HG03280 (cell line): ENCODE results near the gene BLTP3A.
"Not testable (repeated sequence)": the region's sequence is repeated elsewhere in the genome, so short reads cannot be mapped to it uniquely, and the experiment has no call there.

Experiments used
- ATAC-seq: cut with Tn5 transposase; IDR thresholded peaks from one replicate; pipeline ENCODE4 v1.9.1; 2021; ENCODE audit warnings: mild to moderate bottlenecking, moderate library complexity; ENCODE audit not compliant: unreplicated experiment

The BLTP3A gene

DNA sequence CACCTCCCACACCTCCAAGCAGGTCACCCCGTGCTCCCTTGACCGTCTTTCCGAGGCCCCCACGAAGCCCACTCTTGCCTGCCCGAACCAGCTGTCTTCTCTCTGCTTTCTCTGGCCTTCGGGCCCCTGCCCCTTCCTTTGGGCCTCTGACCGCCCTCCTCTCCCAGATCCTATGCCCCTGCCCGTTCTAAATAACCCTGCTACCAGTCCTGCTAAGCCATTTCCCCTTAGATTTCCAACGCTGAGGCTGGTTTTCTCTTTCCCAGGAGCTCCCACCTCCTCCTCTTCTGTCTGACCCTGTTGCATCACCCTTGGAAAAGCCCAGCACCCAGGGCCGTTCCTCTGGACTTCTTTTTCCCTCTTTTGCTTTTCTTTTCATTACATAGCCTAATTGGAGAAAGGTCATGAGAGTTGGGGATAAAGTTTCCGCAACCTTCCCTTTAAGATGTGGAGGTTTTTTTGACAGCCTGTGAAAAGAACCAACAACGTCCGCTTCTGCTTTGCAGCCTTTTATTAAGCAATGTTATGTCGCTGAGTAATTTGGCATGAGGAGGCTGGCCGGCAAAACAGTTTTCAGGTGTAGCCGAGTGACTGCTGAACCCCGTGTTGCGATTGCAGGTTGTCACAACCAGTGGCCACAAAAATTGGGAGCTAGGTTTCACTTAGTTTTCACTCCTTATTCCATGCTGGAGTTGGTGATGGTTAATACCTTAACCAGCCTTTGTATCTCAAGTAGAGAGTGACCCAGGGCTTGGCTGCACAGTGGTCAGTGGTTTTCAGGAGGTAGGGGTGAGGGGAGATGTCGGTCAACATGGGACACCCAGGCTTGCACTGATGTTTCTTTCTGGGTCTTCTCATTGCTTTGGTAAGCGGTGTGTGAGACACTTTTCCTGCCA is 970 bp downstream of the BLTP3A start:
- ATAC-seq = no peak

DNA sequence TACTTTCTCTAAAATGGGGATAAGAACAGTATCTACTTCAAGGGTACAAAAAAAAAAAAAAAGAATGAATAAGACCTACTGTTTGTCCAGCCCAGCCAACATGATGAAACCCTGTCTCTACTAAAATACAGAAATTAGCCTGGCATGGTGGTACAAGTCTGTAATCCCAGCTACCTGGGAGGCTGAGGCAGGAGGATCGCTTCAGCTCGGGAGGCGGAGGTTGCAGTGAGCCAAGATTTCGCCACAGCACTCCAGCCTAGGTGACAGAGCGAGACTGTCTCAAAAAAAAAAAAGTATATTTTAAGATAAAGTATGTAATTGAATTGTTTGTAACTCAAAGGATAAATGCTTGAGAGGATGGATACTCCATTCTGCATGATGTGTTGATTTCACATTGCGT is 2.0 kb downstream of the BLTP3A start:
- no peak for ATAC-seq

DNA sequence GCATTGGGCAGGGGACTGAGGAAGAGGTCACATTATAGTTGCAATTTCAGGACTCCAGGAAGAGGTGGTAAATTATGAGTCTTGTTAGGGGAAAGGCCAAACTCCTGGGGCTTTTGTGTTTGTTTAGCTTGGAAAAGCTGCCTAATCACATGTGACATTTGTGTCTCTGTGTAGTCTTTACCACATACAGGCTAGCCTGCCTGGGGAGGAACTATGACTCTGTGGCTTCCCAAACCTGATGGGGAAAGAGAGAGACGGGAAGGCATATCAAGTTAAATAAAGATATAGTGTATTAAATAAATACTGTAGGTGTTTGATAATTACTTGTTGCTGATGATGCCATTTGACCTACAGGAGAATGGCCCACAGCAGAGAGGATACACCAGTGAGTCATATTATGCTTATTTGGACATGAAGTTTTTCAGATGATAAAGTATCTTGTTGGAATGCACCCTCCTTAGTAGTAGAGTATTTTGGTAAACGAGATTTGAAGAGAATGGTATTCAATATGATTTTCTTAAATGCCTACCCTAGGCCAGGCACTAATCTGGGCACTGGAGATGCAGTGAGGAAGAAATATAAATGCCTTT is 4.0 kb downstream of the BLTP3A start:
- no peak for ATAC-seq

DNA sequence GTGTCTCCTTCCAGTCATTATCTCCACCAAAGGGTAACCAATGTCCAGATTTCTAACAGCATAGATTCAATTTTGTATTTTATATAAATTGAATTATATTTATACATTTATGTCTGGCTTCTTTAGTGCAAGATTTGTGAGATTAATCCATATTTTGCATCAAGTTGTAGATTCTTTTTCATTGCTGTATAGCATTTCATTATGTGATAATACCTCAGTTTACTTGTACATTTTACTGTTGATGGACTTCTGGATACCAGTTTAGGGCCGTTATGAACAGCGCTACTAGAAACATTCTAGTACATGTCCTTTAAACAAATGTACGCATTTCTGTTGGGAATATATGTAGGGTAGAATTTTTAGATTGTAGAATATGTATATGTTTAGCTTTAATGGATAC is 6.2 kb downstream of the BLTP3A start:
- no peak for ATAC-seq

DNA sequence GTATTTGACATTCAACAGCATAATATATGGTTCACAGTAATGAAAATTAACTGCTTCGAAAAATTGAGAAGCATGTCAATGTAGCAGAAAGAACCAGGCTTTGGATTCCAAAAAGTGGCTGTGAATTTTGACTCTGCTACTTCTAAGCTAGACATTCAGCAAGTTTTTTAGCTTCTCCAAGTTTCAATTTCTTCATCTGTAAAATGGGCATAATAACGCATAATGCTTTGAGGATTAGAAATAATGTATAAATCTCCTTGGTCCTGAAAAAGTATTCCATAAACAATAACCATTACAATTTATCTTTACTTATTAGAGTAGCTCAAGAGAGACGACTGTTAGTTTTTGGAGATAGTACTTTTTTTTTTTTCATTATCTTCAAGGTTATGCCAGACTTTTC is 7.7 kb downstream of the BLTP3A start:
- no peak for ATAC-seq

DNA sequence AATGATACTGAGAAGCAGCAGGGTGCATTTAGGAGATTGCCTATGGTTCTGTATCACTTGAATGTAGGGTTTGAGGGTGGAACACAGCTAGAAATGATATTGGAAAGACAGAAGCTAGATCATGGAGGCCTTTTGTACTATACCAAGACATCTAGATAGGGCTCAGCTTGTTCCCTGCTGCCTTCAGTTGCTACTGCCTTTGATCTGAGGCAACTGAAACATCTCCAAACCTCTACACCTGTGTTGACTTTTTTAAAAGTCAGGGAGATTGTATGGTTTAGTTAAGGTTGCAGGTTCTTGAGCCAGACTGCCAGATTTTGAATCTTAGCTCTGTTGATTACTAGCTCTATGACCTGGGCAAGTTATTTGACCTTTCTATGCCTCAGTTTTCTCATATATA is 12.7 kb downstream of the BLTP3A start:
- ATAC-seq = no peak

DNA sequence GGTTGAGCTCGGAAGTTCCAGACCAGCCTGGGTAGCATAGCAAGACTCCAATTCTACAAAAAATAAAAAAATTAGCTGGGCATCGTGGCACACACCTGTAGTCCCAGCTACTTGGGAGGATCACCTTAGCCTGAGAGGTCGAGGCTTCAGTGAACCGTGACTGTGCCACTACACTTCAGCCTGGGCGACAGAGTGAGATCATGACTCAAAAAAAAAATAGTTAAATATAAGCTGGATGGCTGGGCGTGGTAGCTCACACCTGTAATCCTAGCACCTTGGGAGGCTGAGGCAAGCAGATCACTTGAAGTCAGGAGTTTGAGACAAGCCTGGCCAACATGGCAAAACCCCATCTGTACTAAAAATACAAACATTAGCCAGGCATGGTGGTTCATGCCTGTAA is 13.2 kb downstream of the BLTP3A start:
- not testable (repeated sequence) for ATAC-seq

DNA sequence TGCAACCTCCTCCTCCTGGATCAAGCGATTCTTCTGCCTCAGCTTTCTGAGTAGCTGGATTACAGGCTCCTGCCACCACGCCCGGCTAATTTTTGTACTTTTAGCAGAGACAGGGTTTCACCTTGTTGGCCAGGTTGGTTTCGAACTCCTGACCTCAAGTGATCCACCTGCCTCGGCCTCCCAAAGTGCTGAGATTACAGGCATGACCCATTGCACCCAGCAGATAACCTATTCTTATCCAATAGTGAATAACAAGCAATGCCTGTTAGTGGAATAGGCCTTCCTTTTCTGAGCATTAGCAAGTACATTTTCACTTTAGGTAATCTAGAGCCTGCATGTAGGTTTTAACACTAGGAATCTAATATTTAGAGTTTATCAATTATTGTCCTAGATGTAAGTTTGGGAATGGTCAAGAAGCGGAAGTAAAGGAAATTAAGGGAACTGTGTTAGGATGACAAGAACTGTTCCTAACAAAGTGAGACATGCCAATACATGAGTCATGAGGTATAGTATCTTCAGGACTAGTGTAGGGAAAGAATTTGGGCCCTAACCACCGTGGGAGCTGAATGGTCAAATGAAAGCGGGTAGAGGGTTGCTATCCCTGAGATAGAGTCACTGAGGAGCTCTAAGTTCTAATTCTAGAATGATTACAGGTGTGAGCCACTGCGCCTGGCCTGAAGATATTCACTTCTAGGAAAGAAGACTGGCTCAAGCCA is 15.0 kb downstream of the BLTP3A start:
- ATAC-seq = no peak

DNA sequence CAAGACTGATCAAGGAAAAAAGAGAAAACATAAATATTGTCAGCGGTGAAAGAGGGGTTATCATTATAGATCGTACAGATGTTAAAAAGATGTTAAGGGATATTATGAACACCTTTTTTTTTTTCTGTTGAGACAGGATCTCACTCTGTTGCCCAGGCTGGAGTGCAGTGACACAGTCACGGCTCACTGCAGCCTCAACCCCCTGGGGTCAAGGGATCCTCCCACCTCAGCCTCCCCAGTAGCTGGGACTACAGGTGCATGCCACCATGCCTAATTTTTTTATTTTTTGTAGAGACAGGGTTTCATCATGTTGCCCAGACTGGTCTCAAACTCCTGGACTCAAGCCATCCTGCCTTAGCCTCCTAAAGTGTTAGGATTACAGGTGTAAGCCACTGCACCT is 16.6 kb downstream of the BLTP3A start:
- ATAC-seq = not testable (repeated sequence)

DNA sequence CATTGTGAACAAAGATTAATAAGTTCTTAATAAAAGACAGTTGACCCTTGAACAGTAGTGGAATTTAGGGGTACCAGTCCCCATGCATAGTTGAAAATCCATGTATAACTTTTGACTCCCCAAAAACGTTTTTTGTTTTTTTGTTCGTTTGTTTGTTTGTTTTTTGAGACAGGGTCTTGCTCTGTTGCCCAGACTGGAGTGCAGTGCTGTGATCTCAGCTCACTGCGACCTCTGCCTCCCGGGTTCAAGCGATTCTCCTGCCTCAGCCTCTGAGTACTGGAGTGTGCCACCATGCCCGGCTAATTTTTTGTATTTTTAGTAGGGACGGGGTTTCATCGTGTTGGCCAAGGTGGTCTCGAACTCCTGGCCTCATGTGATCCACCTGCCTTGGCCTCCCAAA is 17.5 kb downstream of the BLTP3A start:
- ATAC-seq = not testable (repeated sequence)

DNA sequence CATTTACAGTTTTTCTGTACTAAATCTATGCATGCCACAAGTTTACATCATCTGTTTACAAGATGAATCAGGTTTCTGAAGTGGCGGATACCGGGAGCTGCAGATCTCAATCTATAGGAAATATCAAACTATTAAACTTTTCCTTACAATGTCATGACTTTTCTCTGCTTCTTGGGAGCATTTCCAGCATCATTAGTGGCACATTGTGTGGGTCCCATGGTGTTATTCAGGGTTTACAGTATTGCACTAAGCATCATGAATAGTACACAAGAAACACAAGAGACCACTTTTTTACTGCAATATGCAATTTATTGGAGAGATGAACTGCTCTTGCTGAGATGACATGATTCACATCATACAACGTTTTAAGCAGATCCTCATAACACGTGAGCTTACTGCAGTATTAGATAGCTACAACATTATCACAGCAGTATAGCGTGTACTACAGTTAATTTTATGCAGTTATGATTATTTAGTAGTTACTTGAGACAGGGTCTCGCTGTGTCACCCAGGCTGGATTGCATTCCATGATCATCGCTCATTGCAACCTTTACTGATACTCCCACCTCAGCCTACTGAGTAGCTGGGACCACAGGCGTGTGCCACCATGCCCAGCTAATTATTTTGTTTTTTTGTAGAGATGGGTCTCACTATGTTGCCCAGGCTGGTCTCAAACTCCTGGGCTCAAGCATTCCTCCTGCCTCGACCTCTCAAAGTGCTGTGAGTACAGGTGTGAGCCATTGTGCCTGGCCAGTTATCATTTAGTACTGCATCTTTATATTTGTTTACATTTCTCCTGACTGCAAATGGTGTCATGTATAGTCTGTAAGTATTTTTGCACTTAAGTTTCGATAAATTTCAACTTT is 18.4 kb downstream of the BLTP3A start:
- no peak for ATAC-seq

DNA sequence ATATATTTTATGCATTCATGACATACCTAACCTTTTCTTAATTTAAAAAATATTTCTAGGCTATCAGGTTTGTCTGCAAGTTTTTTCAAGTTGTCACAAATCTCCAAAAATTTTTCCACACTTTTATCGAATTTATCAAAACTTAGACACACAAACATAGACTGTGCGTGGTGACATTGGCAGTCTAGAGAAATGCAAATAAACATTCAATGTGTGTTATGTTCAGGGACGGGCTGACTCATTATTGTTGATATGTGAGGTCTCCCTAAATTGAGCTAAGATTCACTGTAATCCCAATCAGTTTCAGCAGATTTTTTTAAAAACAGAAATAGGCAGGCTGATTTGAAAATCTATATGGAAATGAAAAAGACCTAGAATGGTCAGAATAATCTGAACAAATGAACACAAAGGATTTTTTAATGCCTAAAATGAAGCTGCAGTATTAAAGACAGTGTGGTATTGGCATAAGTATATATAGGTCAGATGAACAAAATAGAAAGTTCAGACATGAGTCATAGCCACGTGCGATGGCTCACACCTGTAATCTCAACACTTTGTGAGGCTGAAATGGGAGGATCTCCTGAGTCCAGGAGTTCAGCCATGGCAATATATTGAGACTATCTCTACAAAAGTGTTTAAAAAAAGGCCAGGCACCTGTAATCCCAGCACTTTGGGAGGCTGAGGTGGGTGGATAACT is 19.2 kb downstream of the BLTP3A start:
- ATAC-seq = peak; percentile 91

DNA sequence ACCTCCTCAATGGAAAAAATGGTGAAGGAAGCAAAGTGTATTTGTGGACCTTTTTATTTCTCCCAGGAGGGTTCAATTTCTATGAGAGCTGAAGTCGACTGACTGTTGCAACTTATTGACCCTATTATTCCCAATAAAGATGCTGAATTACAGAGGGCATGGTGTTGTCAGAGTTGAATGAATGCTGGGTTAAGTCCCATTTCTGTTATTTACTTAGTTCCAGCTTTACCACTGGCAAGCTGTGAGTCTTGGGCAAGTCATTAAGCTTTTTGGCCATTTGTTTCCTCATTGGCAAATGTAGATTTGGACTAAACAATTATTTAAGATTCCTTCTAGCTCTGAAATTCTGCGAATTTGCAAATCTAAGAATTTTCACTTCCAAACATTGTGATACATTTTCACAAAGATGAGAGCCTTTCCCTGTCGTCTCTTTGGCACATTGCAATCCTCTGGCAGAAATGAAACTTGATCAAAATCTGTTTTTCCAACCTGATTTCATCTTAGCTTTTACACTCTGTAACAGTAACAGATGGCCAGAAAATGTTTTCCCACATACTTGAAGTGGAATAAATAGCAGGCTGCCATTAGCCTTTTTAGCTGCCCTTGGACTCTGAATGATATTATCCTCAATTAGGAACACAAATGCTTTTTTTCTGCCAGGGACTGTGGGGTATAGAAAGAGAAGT is 21.3 kb downstream of the BLTP3A start:
- no peak for ATAC-seq

DNA sequence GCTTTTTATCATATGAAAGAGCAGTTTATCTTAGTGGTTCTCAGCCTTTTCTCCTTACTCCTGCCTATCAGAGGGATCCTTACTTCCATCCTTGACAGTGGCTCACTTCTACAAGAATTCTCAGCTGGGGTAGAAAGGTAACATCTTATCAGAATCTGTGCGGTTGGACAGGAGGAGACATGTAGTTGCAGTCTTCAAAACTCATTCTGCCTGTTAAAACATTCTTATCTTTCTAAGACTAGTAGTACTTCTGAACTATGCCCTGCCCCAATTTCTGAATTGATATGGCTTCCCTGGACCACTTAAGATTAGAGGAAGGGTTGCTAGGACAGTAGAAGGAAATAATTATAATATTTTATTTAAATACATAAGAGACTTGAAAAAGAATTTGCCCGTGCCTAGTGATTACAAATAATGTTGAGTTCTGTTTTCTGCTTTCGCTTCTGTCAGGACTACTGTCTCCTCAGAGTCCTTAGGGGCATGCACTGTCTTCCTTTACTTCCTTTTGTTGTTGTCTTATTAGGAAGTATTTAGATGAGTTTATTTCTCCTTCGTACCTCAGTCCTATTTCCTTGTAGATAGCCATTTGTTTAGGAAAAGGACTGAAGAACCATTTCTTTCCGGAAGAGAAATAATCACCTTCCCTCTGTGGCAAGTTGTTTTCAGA is 24.9 kb downstream of the BLTP3A start:
- no peak for ATAC-seq

DNA sequence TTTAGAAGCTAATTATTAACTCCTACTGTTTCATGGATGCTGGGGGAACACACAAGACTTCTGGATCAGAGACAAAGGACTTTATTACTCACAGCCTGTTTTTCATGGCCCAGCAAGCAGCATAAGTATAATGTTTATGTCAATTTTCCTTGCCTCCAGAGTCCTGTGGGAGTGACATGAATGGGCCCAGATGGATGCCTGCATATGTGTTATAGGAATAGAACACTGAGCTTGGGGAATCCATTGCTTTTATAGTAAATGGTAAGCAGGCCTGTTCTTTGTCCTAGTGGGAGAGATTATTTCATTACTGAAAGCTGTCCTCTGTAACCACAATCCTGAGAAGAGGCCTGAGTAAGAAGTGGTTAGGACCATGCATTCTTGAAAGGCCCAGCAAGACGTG is 25.6 kb downstream of the BLTP3A start:
- ATAC-seq = no peak

DNA sequence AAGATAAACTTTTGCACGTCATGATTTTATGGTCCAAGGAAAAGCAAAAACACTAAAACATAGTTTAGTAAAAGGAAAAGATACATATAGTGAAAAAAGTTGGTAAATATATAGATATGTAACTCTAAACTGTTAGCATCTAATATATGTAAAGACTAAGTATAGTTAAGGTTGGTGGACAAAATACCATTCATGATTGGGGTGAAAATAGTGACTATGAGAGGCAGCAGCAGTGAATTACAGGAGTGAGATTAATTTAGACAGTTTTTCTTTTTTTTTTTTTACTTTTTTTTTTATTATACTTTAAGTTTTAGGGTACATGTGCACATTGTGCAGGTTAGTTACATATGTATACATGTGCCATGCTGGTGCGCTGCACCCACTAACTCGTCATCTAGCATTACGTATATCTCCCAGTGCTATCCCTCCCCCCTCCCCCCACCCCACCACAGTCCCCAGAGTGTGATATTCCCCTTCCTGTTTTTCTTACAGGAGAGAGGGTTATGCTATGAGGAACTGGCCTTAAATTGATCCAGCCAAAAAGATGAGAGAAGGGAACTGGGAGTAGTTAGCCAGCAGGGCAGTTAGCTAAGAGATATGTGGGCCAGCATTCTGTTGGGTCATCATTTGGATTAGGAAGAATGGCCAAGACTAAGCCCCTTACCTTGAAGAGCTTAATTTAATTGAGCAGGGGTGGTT is 27.1 kb downstream of the BLTP3A start:
- ATAC-seq = not testable (repeated sequence)

DNA sequence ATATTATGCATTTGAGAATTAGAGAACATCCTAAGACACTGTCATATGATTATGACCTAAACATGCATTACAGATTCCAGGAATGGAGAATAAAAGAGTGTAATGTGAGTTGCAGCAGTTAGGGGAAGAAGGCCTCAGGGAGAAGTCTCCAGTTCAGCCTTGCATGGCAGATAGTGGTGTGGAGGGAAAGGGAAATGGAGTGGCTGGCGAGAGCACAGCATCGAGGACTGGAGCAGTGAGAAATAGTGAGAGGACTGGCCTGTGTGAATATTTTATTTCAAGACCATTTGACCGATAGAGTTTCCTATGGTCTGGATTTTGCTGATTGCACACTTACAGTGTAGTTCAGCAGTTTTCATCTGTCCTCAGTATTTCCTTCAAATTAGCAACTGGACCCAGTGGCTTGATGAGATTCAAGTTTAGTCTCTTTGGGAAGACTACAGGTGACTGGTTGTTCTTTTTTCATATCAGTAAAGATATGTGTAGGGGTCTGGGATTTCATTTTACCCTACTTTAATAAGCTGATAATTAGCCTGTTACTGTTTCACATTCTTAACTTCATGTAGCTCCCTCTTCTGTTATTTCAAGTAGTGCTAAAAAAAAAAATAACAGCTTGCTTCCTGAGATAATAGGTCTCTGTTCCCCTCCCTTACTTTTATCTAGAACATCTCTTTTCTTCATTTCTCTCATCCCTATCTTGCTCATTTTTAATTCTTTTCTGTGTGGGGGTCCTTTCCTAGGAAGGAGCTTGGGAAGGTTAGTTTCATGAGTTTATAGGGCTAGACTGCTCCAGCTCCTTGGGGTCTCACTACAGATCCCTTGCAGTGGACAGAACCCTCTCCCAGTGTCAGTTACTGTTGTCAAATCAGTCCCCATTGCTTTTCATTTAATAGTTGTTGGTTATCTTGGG is 27.9 kb downstream of the BLTP3A start:
- ATAC-seq = no peak

DNA sequence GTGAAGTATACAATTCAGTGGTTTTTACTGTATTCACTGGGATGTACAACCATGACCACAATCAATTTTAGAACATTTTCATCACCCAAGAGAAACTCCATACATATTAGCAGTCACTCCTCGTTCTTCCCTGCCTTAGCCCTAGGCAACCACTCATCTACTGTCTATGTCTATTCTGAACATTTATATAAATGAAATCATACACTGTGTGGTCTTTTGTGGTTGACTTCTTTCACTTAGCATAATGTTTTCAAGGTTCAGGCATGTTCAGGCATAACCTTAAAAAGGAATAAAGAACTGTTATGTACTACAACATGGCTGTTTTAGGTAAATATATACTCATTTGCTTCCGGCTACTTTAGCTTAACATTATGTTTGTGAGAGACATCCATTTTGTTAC is 37.3 kb downstream of the BLTP3A start:
- no peak for ATAC-seq
